IPS-18a (cell line): ENCODE measurements around the gene MINPP1.

Experiments
- H3K27ac ChIP-seq: one replicate; pipeline ENCODE4 v1.5.1; 2013; ENCODE audit warnings: low read length
- H3K27me3 ChIP-seq: one replicate; pipeline ENCODE4 v1.6.1; 2013; ENCODE audit warnings: mild to moderate bottlenecking, low read length; ENCODE audit not compliant: control insufficient read depth, insufficient read depth
- H3K36me3 ChIP-seq: one replicate; pipeline ENCODE4 v1.6.1; 2013; ENCODE audit warnings: low read depth, low read length; ENCODE audit not compliant: control insufficient read depth
- H3K4me1 ChIP-seq: one replicate; pipeline ENCODE4 v1.6.1; 2013; ENCODE audit warnings: low read depth, low read length; ENCODE audit not compliant: control insufficient read depth
- H3K4me3 ChIP-seq: one replicate; pipeline ENCODE4 v1.5.1; 2013; ENCODE audit warnings: low read length
- H3K9ac ChIP-seq: one replicate; pipeline ENCODE4 v1.6.1; 2013; ENCODE audit warnings: mild to moderate bottlenecking, low read length, moderate library complexity
- H3K9me3 ChIP-seq: one replicate; pipeline ENCODE4 v1.6.1; 2013; ENCODE audit warnings: low read depth, low read length; ENCODE audit not compliant: control insufficient read depth

Gene MINPP1

GRCh38 chr10:87524296-87524695 lies 19.6 kb downstream of the MINPP1 start:
- Histone ChIP-seq H3K9me3 (no peaks in the 10 kb centered on the region), H3K27me3 (no peaks in the 10 kb centered on the region), H3K4me1 (no peaks in the 10 kb centered on the region), H3K9ac (no peak overlapping the region), H3K4me3 (no peak overlapping the region), H3K27ac (no peak overlapping the region), H3K36me3 (peaks cover 14% of the 10 kb centered on the region)

GRCh38 chr10:87531908-87532622 lies 27.4 kb downstream of the MINPP1 start:
- Histone ChIP-seq H3K4me3 (no peak overlapping the region), H3K9ac (no peak overlapping the region), H3K27me3 (no peaks in the 10 kb centered on the region), H3K36me3 (peaks cover 10% of the 10 kb centered on the region), H3K27ac (no peak overlapping the region), H3K4me1 (peaks cover 2% of the 10 kb centered on the region), H3K9me3 (no peaks in the 10 kb centered on the region)

- Histone ChIP-seq H3K9me3 (no peaks in the 10 kb centered on the region), H3K4me1 (peaks cover 2% of the 10 kb centered on the region), H3K27me3 (no peaks in the 10 kb centered on the region), H3K4me3 (no peak overlapping the region), H3K9ac (no peak overlapping the region), H3K27ac (no peak overlapping the region), H3K36me3 (peaks cover 10% of the 10 kb centered on the region)
Observed at GRCh38 chr10:87532696-87533095, 28.0 kb downstream of the MINPP1 start.

GRCh38 chr10:87534173-87534858 lies 29.6 kb downstream of the MINPP1 start:
- no peak overlapping the region for H3K9ac ChIP-seq
- peaks cover 10% of the 10 kb centered on the region for H3K36me3 ChIP-seq
- no peaks in the 10 kb centered on the region for H3K9me3 ChIP-seq
- H3K4me3 ChIP-seq, result no peak overlapping the region
- H3K4me1 ChIP-seq, result peaks cover 8% of the 10 kb centered on the region
- no peak overlapping the region for H3K27ac ChIP-seq
- H3K27me3 ChIP-seq, result no peaks in the 10 kb centered on the region

GRCh38 chr10:87538092-87539015 lies 33.7 kb downstream of the MINPP1 start:
- Histone ChIP-seq H3K27me3 (no peaks in the 10 kb centered on the region), H3K4me3 (no peak overlapping the region), H3K27ac (no peak overlapping the region), H3K4me1 (peaks cover 8% of the 10 kb centered on the region), H3K9ac (no peak overlapping the region), H3K36me3 (peaks cover 4% of the 10 kb centered on the region), H3K9me3 (no peaks in the 10 kb centered on the region)

GRCh38 chr10:87541114-87541513 lies 36.4 kb downstream of the MINPP1 start:
- H3K4me3 ChIP-seq, result no peak overlapping the region
- H3K4me1 ChIP-seq, result peaks cover 5% of the 10 kb centered on the region
- no peaks in the 10 kb centered on the region for H3K27me3 ChIP-seq

GRCh38 chr10:87544721-87545120 lies 40.0 kb downstream of the MINPP1 start:
- Histone ChIP-seq H3K27ac (no peak overlapping the region), H3K27me3 (no peaks in the 10 kb centered on the region), H3K4me3 (no peak overlapping the region)

More at GRCh38 chr10:87541114-87541513, 36.4 kb downstream of the MINPP1 start:
- Histone ChIP-seq H3K9ac (no peak overlapping the region), H3K9me3 (no peaks in the 10 kb centered on the region), H3K36me3 (peaks cover 4% of the 10 kb centered on the region), H3K27ac (no peak overlapping the region)

GRCh38 chr10:87545783-87546182 lies 41.1 kb downstream of the MINPP1 start:
- H3K36me3 ChIP-seq, result peaks cover 4% of the 10 kb centered on the region

More at GRCh38 chr10:87544721-87545120, 40.0 kb downstream of the MINPP1 start:
- Histone ChIP-seq H3K4me1 (peaks cover 17% of the 10 kb centered on the region), H3K9me3 (no peaks in the 10 kb centered on the region), H3K36me3 (peaks cover 4% of the 10 kb centered on the region), H3K9ac (no peak overlapping the region)

GRCh38 chr10:87546210-87546609 lies 41.5 kb downstream of the MINPP1 start:
- no peak overlapping the region for H3K27ac ChIP-seq
- peaks cover 27% of the 10 kb centered on the region for H3K4me1 ChIP-seq
- peaks cover 4% of the 10 kb centered on the region for H3K36me3 ChIP-seq
- H3K9ac ChIP-seq, result no peak overlapping the region
- H3K4me3 ChIP-seq, result no peak overlapping the region
- H3K27me3 ChIP-seq, result no peaks in the 10 kb centered on the region
- H3K9me3 ChIP-seq, result no peaks in the 10 kb centered on the region

More at GRCh38 chr10:87545783-87546182, 41.1 kb downstream of the MINPP1 start:
- Histone ChIP-seq H3K9ac (no peak overlapping the region), H3K27me3 (no peaks in the 10 kb centered on the region), H3K27ac (no peak overlapping the region), H3K4me1 (peaks cover 24% of the 10 kb centered on the region), H3K4me3 (no peak overlapping the region), H3K9me3 (no peaks in the 10 kb centered on the region)

GRCh38 chr10:87546971-87547413 lies 42.3 kb downstream of the MINPP1 start:
- Histone ChIP-seq H3K27me3 (no peaks in the 10 kb centered on the region), H3K4me1 (peaks cover 27% of the 10 kb centered on the region), H3K9ac (no peak overlapping the region), H3K36me3 (peaks cover 2% of the 10 kb centered on the region), H3K9me3 (no peaks in the 10 kb centered on the region), H3K4me3 (no peak overlapping the region), H3K27ac (no peak overlapping the region)

- Histone ChIP-seq H3K9me3 (no peaks in the 10 kb centered on the region), H3K4me3 (no peak overlapping the region), H3K27me3 (no peaks in the 10 kb centered on the region), H3K27ac (peak overlapping the region; percentile 25), H3K9ac (no peak overlapping the region), H3K4me1 (peaks cover 27% of the 10 kb centered on the region), H3K36me3 (peaks cover 9% of the 10 kb centered on the region)
Observed at GRCh38 chr10:87547734-87548311, 43.1 kb downstream of the MINPP1 start.
